ENCODE data around the gene RTL5.
A peak's percentile ranks its signal among the peaks of the same experiment; 100 is the strongest.
"Not testable (repeated sequence)": the region's sequence is repeated elsewhere in the genome, so short reads cannot be mapped to it uniquely, and the experiment has no call there.

The RTL5 gene

GRCh38 chrX:72131317-72132294 is at the start of gene RTL5:
Gene RTL5 (minus strand): TSS chrX:72131915.
- peak; percentile 37 for DNase-seq (ENCODE audit: low read depth, low spot score)

GRCh38 chrX:72180539-72180938 is 48.8 kb upstream of the RTL5 start:
- DNase-seq (ENCODE audit: low read depth, low spot score) = no peak

- no peak for DNase-seq (ENCODE audit: low read depth, low spot score)
Observed at GRCh38 chrX:72176981-72177380, 45.3 kb upstream of the RTL5 start.

DNA sequence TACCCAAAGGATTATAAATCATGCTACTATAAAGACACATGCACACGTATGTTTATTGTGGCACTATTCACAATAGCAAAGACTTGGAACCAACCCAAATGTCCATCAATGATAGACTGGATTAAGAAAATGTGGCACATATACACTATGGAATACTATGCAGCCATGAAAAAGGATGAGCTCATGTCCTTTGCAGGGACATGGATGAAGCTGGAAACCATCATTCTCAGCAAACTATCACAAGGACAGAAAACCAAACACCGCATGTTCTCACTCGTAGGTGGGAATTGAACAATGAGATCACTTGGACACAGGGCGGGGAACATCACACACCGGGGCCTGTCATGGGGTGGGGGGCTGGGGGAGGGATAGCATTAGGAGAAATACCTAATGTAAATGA is 44.6 kb upstream of the RTL5 start:
- not testable (repeated sequence) for DNase-seq (ENCODE audit: low read depth, low spot score)

- DNase-seq (ENCODE audit: low read depth, low spot score) = no peak
Observed at GRCh38 chrX:72169008-72169728, 37.5 kb upstream of the RTL5 start.

DNA sequence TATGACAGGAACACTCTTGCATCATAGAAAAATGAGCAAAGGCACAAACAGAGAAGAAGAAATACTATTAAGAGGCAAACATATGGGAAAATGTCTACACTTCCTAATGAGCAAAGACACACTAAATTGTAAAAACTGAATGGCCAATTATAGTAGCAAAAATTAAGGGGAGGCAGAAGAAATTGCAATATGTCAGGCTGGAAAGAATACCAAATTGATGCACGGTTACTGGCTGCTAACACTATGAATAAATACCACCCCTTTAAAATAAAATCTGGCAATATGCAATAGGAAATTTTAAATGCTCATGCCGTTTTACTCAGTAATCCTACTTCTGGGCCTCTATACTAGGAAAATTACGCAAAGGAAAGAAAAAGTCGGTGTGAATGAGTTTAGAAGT is 33.8 kb upstream of the RTL5 start:
- no peak for DNase-seq (ENCODE audit: low read depth, low spot score)

DNA sequence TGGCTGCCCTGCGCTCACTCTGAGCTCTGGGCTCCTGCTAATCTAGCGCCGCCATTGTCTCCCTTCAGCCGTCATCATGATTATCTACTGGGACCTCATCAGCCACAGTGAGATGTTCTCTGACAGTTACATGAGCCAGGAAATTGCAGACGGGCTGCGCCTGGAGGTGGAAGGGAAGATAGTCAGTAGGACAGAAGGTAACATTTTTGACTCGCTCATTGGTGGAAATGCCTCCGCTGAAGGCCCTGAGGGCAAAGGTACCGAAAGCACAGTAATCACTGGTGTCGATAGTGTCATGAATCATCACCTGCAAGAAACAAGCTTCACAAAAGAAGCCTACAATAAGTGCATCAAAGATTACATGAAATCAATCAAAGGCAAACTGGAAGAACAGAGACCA is 28.1 kb upstream of the RTL5 start:
- no peak for DNase-seq (ENCODE audit: low read depth, low spot score)

GRCh38 chrX:72158773-72159172 is 27.1 kb upstream of the RTL5 start:
- DNase-seq (ENCODE audit: low read depth, low spot score) = no peak

GRCh38 chrX:72146527-72146926 is 14.8 kb upstream of the RTL5 start:
- DNase-seq (ENCODE audit: low read depth, low spot score) = no peak

DNA sequence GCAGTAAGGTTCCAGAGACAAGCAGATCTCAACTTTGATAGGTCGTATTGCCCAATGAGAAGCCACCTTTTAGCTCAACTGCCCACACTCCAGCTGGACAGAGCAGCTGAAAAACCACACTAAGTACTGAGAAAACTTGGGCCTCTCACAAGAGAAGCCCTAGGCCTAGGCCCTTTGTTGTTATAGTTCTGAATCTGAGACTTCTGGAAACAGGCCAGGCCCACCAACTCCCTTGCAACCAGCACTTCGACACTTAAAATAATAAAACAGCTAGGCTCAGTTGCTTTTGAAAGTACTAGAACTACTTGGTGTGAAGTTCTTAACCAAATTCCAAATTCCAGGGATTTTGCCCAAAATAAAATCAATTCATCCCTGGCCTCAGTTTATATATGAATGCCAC is 13.5 kb upstream of the RTL5 start:
- DNase-seq (ENCODE audit: low read depth, low spot score) = no peak

- DNase-seq (ENCODE audit: low read depth, low spot score) = no peak
Observed at GRCh38 chrX:72143609-72143907, 11.8 kb upstream of the RTL5 start.

- DNase-seq (ENCODE audit: low read depth, low spot score) = no peak
Observed at GRCh38 chrX:72142794-72143608, 11.3 kb upstream of the RTL5 start.

DNA sequence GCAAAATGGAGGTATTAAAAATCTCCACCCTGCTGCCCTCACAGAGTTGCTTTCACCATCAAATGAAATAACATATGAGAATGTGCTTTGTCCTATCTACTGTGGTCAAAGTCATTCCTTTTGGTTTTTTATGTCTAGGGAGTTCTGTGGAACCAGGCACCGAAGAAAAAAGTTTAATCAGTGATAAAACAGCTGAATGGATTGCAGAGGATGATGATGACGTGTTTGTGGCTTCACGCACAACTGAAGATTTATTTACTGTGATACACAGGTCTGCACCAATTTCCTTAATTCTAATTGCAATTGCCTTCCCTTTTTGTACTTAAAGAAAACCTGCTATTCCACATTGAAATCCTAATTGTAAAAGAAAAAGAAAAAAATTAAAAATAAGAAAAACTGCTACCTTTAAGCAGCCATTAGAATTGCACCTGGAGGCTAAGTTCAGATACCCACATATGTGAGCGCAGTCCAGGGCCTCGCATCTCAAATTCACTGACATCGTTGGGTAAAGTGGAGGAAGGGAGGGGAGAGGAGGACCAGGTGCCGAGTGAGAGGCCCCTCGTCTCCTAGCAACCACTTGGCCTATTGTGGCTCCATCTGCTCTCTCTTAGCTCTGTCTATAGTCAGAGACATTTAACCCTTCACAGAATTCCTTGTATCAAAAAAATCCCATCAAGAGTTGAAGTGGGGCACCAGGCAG is 10.5 kb upstream of the RTL5 start:
- no peak for DNase-seq (ENCODE audit: low read depth, low spot score)

- DNase-seq (ENCODE audit: low read depth, low spot score) = no peak
Observed at GRCh38 chrX:72141372-72142004, 9.8 kb upstream of the RTL5 start.

- DNase-seq (ENCODE audit: low read depth, low spot score) = no peak
Observed at GRCh38 chrX:72139538-72139937, 7.8 kb upstream of the RTL5 start.

DNA sequence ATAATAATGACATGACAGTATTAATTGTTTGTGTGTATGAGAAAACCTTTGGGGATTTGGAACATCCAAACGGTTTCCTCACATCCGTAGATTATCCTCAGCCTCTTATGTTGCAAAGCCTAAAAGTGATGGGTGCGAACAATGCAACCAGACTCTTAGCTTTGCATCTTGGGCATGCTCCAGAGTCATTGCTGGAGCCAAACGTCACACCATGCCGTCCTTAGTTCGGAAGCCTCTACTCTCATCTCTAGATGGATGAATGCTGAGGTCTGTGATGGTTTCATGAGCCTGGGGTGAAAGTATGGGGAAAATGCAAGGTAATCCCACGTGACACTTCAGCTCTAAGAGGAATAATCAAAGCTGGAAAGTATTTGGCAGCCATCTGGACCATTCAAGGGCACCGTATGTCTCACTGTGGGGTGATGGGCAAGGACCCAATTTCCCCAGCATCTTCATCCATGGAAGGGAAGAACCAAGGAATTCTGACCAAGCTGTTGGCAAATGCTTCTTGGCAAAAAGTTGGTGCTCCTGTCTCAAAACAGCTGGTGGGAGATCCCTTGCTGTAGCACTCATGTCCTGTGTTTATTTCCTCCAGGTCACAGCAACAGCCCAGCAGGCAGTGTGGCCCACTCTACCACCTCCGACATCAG is 6.3 kb upstream of the RTL5 start:
- DNase-seq (ENCODE audit: low read depth, low spot score) = no peak

GRCh38 chrX:72133851-72134546 is 2.3 kb upstream of the RTL5 start:
- DNase-seq (ENCODE audit: low read depth, low spot score) = no peak

- DNase-seq (ENCODE audit: low read depth, low spot score) = no peak
Observed at GRCh38 chrX:72132456-72132855, 741 bp upstream of the RTL5 start.

- no peak for DNase-seq (ENCODE audit: low read depth, low spot score)
Observed at GRCh38 chrX:72130762-72131250, 909 bp downstream of the RTL5 start.
